Upper lobe of left lung (tissue), 6 donors: ENCODE data around the gene LIN37. TPM values are rescaled to one million over a fixed set of nuclear protein-coding genes. Genes with fewer than 3 reads are reported as not detected.
"Not testable (repeated sequence)": the region's sequence is repeated elsewhere in the genome, so short reads cannot be mapped to it uniquely, and the experiment has no call there.

ENCODE experiments used
- ATAC-seq, 2 donors: fragments of 200-7000 bp; cut with Tn5 transposase; one replicate each; pipeline ENCODE4 v1.9.1; 2022; ENCODE audit warnings: mild to moderate bottlenecking in 2 of 2, moderate library complexity in 2 of 2; ENCODE audit not compliant: low FRiP score in 2 of 2
- DNase-seq, 2 donors: peaks; one replicate each; pipeline ENCODE4 v3.0.0-alpha.2; 2019 to 2020
- H3K27ac ChIP-seq, 4 donors: fragments of 200-600 bp; sonication (generic); one replicate each; pipeline ENCODE4 v1.5.1; 2016 to 2019
- H3K27me3 ChIP-seq, 4 donors: fragments of 200-600 bp; sonication (generic); one replicate each; pipeline ENCODE4 v1.5.1; 2017 to 2019
- H3K36me3 ChIP-seq, 4 donors: fragments of 200-600 bp; sonication (generic); one replicate each; pipeline ENCODE4 v1.5.1; 2016 to 2019
- H3K4me1 ChIP-seq, 4 donors: fragments of 200-600 bp; sonication (generic); one replicate each; pipeline ENCODE4 v1.5.1; 2018 to 2019
- H3K4me3 ChIP-seq, 4 donors: fragments of 200-600 bp; sonication (generic); one replicate each; pipeline ENCODE4 v1.5.1; 2017 to 2019; ENCODE audit warnings: mild to moderate bottlenecking in 2 of 4, moderate library complexity in 1 of 4
- H3K9me3 ChIP-seq, 4 donors: fragments of 200-600 bp; sonication (generic); one replicate each; pipeline ENCODE4 v1.5.1; 2018 to 2019
- EP300 ChIP-seq, 4 donors: sonication (generic); formaldehyde crosslinking; IDR thresholded peaks; one replicate each; pipeline ENCODE4 v1.5.1; 2017; ENCODE audit warnings: antibody characterized with exemption in 4 of 4, control low read depth in 2 of 4
- POLR2A ChIP-seq, 4 donors: fragments of 450-650 bp; IDR thresholded peaks; one replicate each; pipeline ENCODE4 v1.5.1; 2016 to 2017; ENCODE audit warnings: antibody characterized with exemption in 4 of 4, mild to moderate bottlenecking in 2 of 4
- POLR2AphosphoS5 ChIP-seq, 2 donors: sonication (generic); formaldehyde crosslinking; IDR thresholded peaks; one replicate each; pipeline ENCODE4 v1.5.1; 2017; ENCODE audit warnings: antibody characterized with exemption in 2 of 2
- WGBS, 2 donors: methylation state at CpG; one replicate each; pipeline ENCODE4 v1.1.5; 2017 to 2018; 5-methylcytosine and 5-hydroxymethylcytosine counted together
- total RNA-seq, 6 donors: library from RNA; depleted of rRNA in 4 of 6; stranded (reverse); fragments of >200 nt in 4 of 6; gene quantifications; one replicate each; pipeline versions ENCODE4 v1.1.0 to v1.2.1, GENCODE V29; 2016 to 2021
- TF ChIP-seq, protein P1 (sequence below), 6 experiments: fragments of 450-650 bp in 4 of 6; fragments of 200-600 bp in 2 of 6; sonication (generic) in 2 of 6; IDR thresholded peaks; one replicate each; pipeline ENCODE4 v1.5.1; 2016 to 2019; ENCODE audit warnings: antibody characterized with exemption in 6 of 6
- donor health status: DM: no; HTN: no; CAD: no; lungs with moderate emphysema.
- donor health status: DM: no; HTN: yes; CAD: no; lungs with severe emphysema.

LIN37 gene
- total RNA-seq, 6 donors from 2014 or later, result 4.0 to 16.9 (median 10.9) TPM

DNA sequence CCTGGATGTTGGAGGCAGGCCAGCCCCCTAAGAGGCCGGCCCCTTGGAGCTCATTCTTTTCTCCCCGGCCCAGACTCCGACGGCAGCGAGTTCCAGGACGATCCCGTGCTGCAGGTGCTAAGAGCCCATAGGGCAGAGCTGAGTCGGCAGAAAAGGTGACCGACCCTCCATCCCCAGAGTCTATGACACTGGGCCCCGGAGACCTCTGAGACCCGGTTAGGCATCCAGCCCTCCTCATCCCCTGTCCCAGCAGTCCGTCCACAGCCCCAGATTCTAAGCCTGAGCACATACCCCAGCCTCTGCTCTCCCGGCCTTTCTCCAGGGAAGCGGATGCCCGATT lies 19.7 kb downstream of the LIN37 start:
- Histone ChIP-seq H3K4me3 (no peak overlapping the region), H3K9me3 (no peaks in the 10 kb centered on the region), H3K27me3 (no peaks in the 10 kb centered on the region), H3K4me1 (no peaks in the 10 kb centered on the region), H3K36me3 (peaks cover 0 to 50% (median 25%) of the 10 kb centered on the region in 4 donors), H3K27ac (no peak overlapping the region)
- WGBS, 2 donors, result 80 to 88% methylated on average over 9 to 15 of the region's 15 CpGs
- TF ChIP-seq EP300 (IDR thresholded peaks at IDR 0.05) (no peak), POLR2AphosphoS5 (IDR thresholded peaks at IDR 0.05) (no peak), POLR2A (IDR thresholded peaks at IDR 0.05) (no peak)
- TF ChIP-seq, protein P1, sequence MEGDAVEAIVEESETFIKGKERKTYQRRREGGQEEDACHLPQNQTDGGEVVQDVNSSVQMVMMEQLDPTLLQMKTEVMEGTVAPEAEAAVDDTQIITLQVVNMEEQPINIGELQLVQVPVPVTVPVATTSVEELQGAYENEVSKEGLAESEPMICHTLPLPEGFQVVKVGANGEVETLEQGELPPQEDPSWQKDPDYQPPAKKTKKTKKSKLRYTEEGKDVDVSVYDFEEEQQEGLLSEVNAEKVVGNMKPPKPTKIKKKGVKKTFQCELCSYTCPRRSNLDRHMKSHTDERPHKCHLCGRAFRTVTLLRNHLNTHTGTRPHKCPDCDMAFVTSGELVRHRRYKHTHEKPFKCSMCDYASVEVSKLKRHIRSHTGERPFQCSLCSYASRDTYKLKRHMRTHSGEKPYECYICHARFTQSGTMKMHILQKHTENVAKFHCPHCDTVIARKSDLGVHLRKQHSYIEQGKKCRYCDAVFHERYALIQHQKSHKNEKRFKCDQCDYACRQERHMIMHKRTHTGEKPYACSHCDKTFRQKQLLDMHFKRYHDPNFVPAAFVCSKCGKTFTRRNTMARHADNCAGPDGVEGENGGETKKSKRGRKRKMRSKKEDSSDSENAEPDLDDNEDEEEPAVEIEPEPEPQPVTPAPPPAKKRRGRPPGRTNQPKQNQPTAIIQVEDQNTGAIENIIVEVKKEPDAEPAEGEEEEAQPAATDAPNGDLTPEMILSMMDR (IDR thresholded peaks at IDR 0.05), result no peak
- ATAC-seq, result no peak
- DNase-seq, result no peak

DNA sequence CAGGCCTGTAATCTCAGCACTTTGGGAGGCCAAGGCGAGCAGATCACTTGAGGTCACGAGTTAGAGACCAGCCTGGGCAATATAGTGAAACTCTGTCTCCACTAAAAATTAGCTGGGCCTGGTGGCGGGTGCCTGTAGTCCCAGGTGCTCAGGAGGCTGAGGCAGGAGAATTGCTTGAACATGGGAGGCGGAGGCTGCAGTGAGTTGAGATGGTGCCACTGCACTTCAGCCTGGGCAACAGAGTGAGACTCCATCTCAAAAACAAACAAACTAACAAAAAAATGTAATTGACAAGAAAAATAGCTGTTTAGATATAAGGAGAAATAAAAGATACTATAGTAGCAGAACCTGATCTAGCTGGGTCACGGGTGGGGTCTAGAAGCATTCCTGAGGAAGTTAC lies 24.0 kb downstream of the LIN37 start:
- not testable (repeated sequence) for H3K27me3 ChIP-seq, DNase-seq, ATAC-seq, H3K27ac ChIP-seq, H3K9me3 ChIP-seq, H3K4me3 ChIP-seq, H3K36me3 ChIP-seq
- 94 to 98% methylated on average over 5 of the region's 5 CpGs for WGBS, 2 donors
- H3K4me1 ChIP-seq, result peaks cover 10 to 20% (median 14%) of the 10 kb centered on the region in 4 donors

DNA sequence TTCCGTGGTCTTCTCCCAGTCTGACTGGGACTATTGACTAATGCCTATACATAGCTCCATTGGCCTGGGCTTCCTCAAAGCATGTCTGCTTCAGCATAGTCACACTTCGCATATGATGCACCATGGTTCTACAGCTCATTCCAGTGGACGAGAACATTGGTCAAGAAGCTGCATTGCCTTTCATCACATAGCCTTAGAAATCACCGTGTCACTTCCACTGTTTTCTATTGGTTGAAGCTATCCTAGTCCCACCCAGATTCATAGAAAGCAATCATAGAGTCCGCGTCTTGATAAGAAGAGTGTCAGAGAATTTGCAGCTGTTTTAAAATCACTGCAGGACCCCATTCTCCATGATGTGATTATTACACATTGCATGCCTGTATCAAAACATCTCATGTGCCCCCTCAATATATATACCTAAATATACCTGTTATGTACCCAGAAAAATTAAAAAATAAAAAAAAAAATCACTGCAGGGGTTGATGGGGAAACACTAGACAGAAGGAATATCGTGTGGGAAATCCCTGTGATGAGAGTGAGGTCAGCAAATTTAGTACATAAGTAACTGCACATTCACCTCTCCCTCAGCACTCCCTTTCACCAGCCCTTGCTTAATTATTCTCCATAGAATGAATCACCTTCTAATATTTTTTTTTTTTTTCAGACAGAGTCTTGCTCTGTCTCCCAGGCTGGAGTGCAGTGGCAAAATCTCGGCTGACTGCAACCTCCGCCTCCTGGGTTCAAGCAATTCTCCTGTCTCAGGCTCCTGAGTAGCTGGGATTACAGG lies 24.8 kb downstream of the LIN37 start:
- Histone ChIP-seq H3K27ac (no peak overlapping the region), H3K4me1 (peaks cover 10 to 20% (median 14%) of the 10 kb centered on the region in 4 donors), H3K27me3 (no peaks in the 10 kb centered on the region), H3K9me3 (no peaks in the 10 kb centered on the region), H3K36me3 (peaks cover 0 to 1% (median under 1%) of the 10 kb centered on the region in 4 donors), H3K4me3 (no peak overlapping the region)
- DNase-seq, result no peak
- TF ChIP-seq, protein P1 (IDR thresholded peaks at IDR 0.05), result no peak
- TF ChIP-seq POLR2A (IDR thresholded peaks at IDR 0.05), result no peak
- no peak for TF ChIP-seq POLR2AphosphoS5 (IDR thresholded peaks at IDR 0.05)
- TF ChIP-seq EP300 (IDR thresholded peaks at IDR 0.05), result no peak
- WGBS, 2 donors, result 54 to 65% methylated on average over 9 of the region's 9 CpGs
- ATAC-seq, result no peak

DNA sequence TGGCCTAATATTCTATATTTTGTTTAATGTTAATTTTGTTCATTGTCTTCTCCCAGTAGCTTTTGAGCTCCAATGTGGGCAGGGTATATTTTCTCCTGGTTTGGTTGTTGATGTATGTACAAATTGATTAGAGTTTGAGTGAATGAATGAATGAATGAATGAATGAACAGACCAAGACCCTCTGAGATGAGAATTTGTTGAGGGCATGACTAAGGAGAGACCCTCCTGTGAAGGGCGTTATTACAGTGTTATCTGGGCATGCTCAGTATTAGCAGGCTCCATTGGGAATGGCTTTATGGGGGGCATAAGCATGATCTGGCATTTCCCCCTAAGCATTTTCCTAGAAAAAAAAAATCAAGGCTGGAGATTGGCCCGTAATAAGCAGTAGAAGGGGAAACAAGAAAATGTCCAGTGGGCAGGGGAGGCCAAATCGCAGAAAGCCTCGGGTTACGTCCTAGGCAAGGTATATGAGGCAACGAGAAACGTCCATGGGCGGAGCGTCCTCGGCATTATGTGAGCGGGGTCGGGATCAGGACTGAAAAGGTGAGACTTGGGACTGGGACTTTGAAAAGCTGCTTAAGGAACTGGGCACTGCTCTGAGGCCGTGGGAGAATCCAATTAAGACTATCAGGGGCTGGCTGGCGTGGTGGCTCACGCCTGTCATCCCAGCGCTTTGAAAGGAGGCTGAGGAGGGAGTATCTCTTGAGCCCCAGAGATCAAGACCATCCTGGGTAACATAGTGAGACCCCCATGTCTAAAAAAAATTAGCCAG lies 26.1 kb downstream of the LIN37 start:
- DNase-seq, result no peak

DNA sequence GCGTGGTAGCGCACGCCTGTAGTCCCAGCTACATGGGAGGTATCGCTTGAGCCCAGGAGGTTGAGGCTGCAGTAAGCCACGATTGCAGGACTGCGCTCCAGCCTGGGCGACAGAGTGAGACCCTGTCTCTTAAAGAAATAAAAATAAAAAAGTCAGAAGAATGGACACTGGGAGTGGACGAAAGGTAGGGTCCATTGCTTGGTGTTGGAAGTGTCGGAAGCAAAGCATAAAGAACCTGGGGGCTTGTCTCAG lies 26.6 kb downstream of the LIN37 start:
- Histone ChIP-seq H3K4me3 (peak overlapping the region; percentile 20 to 98 (median 95)), H3K27ac (no peak overlapping the region), H3K36me3 (peaks cover 0 to 8% (median 3%) of the 10 kb centered on the region in 4 donors), H3K4me1 (peaks cover 10 to 20% (median 14%) of the 10 kb centered on the region in 4 donors), H3K9me3 (no peaks in the 10 kb centered on the region), H3K27me3 (no peaks in the 10 kb centered on the region)
- ATAC-seq, result no peak
- DNase-seq, result no peak
- WGBS, 2 donors, result 15 to 38% methylated on average over 9 of the region's 9 CpGs
- no peak for TF ChIP-seq POLR2AphosphoS5 (IDR thresholded peaks at IDR 0.05)
- no peak for TF ChIP-seq POLR2A (IDR thresholded peaks at IDR 0.05)
- TF ChIP-seq EP300 (IDR thresholded peaks at IDR 0.05), result no peak
- TF ChIP-seq, protein P1 (IDR thresholded peaks at IDR 0.05), result no peak

More for the DNA sequence above, 26.1 kb downstream of the LIN37 start:
- TF ChIP-seq, protein P1 (IDR thresholded peaks at IDR 0.05), result no peak
- TF ChIP-seq POLR2AphosphoS5 (IDR thresholded peaks at IDR 0.05) (no peak), POLR2A (IDR thresholded peaks at IDR 0.05) (no peak), EP300 (IDR thresholded peaks at IDR 0.05) (no peak)
- no peak overlapping the region for H3K27ac ChIP-seq
- no peaks in the 10 kb centered on the region for H3K27me3 ChIP-seq
- peaks cover 0 to 4% (median 2%) of the 10 kb centered on the region in 4 donors for H3K36me3 ChIP-seq
- no peak for ATAC-seq
- H3K4me3 ChIP-seq, result peak overlapping the region; percentile 20 to 98 (median 95)
- 41 to 56% methylated on average over 16 of the region's 16 CpGs for WGBS, 2 donors
- peaks cover 10 to 20% (median 14%) of the 10 kb centered on the region in 4 donors for H3K4me1 ChIP-seq
- no peaks in the 10 kb centered on the region for H3K9me3 ChIP-seq
